Measurements from ENCODE around the gene OR51B2.

DNA sequence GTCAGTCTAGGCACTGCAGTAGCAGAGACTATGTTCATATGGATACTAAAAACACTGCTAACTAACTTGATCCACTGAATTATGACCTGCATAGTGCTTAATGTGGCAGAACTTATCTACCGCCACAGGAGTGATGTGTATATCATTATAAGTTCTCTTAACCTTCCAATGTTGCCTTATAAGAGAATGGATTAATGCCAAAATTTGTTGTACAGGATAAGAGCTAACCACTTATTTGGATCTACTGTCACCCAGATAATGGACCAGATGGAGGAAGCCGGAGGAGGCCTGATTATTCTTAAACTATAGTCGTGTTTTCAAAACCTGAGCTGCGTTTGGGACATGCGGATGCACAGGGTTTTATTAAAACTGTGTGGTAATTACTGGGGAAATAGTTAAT lies 20.5 kb downstream of the OR51B2 start:
- TF ChIP-seq, protein P1, sequence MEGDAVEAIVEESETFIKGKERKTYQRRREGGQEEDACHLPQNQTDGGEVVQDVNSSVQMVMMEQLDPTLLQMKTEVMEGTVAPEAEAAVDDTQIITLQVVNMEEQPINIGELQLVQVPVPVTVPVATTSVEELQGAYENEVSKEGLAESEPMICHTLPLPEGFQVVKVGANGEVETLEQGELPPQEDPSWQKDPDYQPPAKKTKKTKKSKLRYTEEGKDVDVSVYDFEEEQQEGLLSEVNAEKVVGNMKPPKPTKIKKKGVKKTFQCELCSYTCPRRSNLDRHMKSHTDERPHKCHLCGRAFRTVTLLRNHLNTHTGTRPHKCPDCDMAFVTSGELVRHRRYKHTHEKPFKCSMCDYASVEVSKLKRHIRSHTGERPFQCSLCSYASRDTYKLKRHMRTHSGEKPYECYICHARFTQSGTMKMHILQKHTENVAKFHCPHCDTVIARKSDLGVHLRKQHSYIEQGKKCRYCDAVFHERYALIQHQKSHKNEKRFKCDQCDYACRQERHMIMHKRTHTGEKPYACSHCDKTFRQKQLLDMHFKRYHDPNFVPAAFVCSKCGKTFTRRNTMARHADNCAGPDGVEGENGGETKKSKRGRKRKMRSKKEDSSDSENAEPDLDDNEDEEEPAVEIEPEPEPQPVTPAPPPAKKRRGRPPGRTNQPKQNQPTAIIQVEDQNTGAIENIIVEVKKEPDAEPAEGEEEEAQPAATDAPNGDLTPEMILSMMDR (IDR thresholded peaks at IDR 0.05; ENCODE audit: insufficient read depth, low read length), result no peak
- no peak for TF ChIP-seq POLR2AphosphoS5 (IDR thresholded peaks at IDR 0.05; ENCODE audit: low read depth)
- TF ChIP-seq, protein P2, sequence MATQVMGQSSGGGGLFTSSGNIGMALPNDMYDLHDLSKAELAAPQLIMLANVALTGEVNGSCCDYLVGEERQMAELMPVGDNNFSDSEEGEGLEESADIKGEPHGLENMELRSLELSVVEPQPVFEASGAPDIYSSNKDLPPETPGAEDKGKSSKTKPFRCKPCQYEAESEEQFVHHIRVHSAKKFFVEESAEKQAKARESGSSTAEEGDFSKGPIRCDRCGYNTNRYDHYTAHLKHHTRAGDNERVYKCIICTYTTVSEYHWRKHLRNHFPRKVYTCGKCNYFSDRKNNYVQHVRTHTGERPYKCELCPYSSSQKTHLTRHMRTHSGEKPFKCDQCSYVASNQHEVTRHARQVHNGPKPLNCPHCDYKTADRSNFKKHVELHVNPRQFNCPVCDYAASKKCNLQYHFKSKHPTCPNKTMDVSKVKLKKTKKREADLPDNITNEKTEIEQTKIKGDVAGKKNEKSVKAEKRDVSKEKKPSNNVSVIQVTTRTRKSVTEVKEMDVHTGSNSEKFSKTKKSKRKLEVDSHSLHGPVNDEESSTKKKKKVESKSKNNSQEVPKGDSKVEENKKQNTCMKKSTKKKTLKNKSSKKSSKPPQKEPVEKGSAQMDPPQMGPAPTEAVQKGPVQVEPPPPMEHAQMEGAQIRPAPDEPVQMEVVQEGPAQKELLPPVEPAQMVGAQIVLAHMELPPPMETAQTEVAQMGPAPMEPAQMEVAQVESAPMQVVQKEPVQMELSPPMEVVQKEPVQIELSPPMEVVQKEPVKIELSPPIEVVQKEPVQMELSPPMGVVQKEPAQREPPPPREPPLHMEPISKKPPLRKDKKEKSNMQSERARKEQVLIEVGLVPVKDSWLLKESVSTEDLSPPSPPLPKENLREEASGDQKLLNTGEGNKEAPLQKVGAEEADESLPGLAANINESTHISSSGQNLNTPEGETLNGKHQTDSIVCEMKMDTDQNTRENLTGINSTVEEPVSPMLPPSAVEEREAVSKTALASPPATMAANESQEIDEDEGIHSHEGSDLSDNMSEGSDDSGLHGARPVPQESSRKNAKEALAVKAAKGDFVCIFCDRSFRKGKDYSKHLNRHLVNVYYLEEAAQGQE (IDR thresholded peaks at IDR 0.05; ENCODE audit: insufficient replicate concordance, low read depth), result no peak
